NB4 (cell line): Measurements from ENCODE around the gene PER2.

ENCODE experiments used
- POLR2A ChIP-seq: IDR thresholded peaks from 2 replicates; pipeline ENCODE4 v1.6.1; 2011; ENCODE audit warnings: mild to moderate bottlenecking; ENCODE audit not compliant: insufficient read length; ENCODE audit errors: extremely low read depth
- TF ChIP-seq, protein P1 (sequence below): IDR thresholded peaks from one replicate; pipeline ENCODE4 v1.5.1; 2012; ENCODE audit warnings: low read depth, low read length
- TF ChIP-seq, protein P2 (sequence below): IDR thresholded peaks from 2 replicates; pipeline ENCODE4 v1.6.1; 2011; ENCODE audit warnings: low read depth, low read length

DNA sequence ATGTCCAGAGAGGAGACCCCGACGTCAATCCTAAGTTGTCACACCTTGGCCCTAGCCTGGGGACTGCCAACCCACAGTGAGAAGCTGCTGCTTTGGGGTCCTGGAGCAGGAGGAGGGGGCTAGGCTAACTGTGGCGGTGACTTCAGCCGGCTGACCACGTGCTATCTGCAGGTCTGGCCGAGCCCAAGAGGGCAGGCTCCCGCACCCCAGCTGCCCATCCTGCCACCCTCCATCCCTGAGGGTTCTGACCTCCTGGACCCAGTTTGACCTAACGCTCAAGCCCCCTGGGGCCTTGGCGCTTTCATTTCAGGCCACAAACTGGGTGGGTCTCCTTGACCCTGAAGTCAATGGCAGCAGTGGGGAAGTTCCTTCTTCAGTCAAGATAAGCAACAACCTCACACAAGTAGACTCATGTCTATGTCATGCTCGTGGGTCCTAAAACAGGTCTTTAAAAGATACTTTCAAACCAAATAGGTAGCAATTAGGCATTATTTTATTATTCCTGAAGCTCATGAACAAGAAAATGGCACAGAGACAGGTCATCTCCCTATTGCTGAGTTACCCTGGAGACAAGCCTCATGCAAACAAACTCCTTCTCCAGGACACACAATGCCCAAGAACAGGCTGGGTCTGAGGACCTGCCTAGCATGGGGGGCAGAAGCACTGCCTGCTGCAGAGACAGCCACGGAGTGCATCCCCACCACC, 50.8 kb downstream of the PER2 start:
- TF ChIP-seq, protein P1, sequence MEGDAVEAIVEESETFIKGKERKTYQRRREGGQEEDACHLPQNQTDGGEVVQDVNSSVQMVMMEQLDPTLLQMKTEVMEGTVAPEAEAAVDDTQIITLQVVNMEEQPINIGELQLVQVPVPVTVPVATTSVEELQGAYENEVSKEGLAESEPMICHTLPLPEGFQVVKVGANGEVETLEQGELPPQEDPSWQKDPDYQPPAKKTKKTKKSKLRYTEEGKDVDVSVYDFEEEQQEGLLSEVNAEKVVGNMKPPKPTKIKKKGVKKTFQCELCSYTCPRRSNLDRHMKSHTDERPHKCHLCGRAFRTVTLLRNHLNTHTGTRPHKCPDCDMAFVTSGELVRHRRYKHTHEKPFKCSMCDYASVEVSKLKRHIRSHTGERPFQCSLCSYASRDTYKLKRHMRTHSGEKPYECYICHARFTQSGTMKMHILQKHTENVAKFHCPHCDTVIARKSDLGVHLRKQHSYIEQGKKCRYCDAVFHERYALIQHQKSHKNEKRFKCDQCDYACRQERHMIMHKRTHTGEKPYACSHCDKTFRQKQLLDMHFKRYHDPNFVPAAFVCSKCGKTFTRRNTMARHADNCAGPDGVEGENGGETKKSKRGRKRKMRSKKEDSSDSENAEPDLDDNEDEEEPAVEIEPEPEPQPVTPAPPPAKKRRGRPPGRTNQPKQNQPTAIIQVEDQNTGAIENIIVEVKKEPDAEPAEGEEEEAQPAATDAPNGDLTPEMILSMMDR = no peak
- TF ChIP-seq POLR2A = no peak
- TF ChIP-seq, protein P2, sequence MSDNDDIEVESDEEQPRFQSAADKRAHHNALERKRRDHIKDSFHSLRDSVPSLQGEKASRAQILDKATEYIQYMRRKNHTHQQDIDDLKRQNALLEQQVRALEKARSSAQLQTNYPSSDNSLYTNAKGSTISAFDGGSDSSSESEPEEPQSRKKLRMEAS = no peak
